Measurements from ENCODE around the gene XXYLT1.

- TF ChIP-seq CTCF (IDR thresholded peaks at IDR 0.05) (no peak), POLR2A (IDR thresholded peaks at IDR 0.05) (no peak), POLR2AphosphoS5 (IDR thresholded peaks at IDR 0.05) (no peak)
Observed at GRCh38 chr3:195148549-195148948, 122.4 kb downstream of the XXYLT1 start.
